Measurements from ENCODE around the gene SMIM12. TPM values are rescaled to one million over a fixed set of nuclear protein-coding genes. Genes with fewer than 3 reads are reported as not detected.

SMIM12 gene
- total and polyA plus RNA-seq, 2 of the 8 experiments (the other 6 are each of a cell fraction or from before 2014, with no cell fraction given) = 40.9 to 49.2 TPM

DNA sequence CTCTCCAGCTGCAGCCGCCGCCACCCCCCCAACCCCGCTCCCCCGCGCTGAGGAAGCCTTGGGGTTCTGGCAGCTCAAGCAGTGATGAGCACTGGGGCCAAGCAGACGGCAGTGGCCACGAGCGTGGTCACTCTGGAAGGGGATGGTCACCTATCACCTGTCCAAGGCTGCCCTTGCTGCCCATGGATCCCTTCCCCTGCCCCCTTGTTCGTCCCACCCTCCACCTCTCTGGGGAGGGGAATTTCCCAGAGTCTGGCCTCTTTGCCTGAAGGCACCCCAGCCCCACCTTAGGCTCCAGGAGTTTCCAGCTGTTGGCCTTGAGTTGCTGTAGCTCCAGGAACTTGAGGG, 7.2 kb upstream of the SMIM12 start:
- whole genome bisulfite sequencing, 2 experiments (ENCODE audit: extremely low coverage in 1 of 2, insufficient coverage in 1 of 2, insufficient read length in 1 of 2, insufficient replicate concordance in 2 of 2, low coverage in 1 of 2, low lambda C conversion rate in 2 of 2, missing lambda C conversion rate in 1 of 2) = 80% methylated on average over 8 of the region's 9 CpGs; no CpG with 5 or more reads in 1 of the 2 experiments
- H2BK5ac ChIP-seq (ENCODE audit: low read depth, low read length) = no peak overlapping the region
- H2AK5ac ChIP-seq (ENCODE audit: low read depth, low read length) = no peak overlapping the region
- no peak overlapping the region for H3K14ac ChIP-seq (ENCODE audit: insufficient read length)
- peak overlapping the region; percentile 55 to 72; a peak in 2 of 4 replicates for H3K4me2 ChIP-seq (ENCODE audit: insufficient read depth in 1 of 2, low read depth in 2 of 2, low read length in 2 of 2)
- H3K36me3 ChIP-seq (ENCODE audit: control insufficient read depth in 2 of 4, insufficient read depth in 4 of 4, low read length in 3 of 4) = no peaks in the 10 kb centered on the region
- H3K4me1 ChIP-seq (replicated peaks in 1 of 4; ENCODE audit: control insufficient read depth in 3 of 4, insufficient read depth in 4 of 4, low read length in 3 of 4) = peaks cover 0 to 7% (median 3%) of the 10 kb centered on the region in 4 experiments; a peak in 4 of 7 replicates
- no peak overlapping the region for H2AFZ ChIP-seq (ENCODE audit: low read length)
- H2BK120ac ChIP-seq (replicated peaks; ENCODE audit: low read depth, low read length) = no peak overlapping the region
- H4K91ac ChIP-seq (replicated peaks; ENCODE audit: insufficient read length, low read length) = peak overlapping the region; percentile 75
- H4K8ac ChIP-seq (ENCODE audit: extremely low read depth, insufficient read depth, low read length) = peak overlapping the region; percentile 94
- no peak overlapping the region for H3K4ac ChIP-seq (replicated peaks; ENCODE audit: insufficient read length, low read depth, low read length)
- peaks cover 0 to 3% of the 10 kb centered on the region in 2 experiments for H4K20me1 ChIP-seq (replicated peaks in 1 of 2; ENCODE audit: control insufficient read depth in 1 of 2, insufficient read depth in 2 of 2, low read length in 2 of 2)
- ChIA-PET CTCF (ENCODE audit: partially characterized antibody) (interaction anchor here (0.6 to 9.6 kb wide), 24 partner anchors 9 to 588 kb away, joined by 3 to 103 read pairs (median 4); partner anchors contain the start of gene DLGAP3), POLR2A (ENCODE audit: partially characterized antibody) (interaction anchor here (0.8 to 2.7 kb wide), 7 partner anchors 10 to 326 kb away, joined by 3 to 11 read pairs (median 5); partner anchors contain the start of gene SFPQ)
- no peak overlapping the region for H2BK20ac ChIP-seq (ENCODE audit: low read length)
- no peak overlapping the region for H3K23ac ChIP-seq (ENCODE audit: insufficient read length)
- no peak overlapping the region for H2BK15ac ChIP-seq (ENCODE audit: low read length)
- H3K79me1 ChIP-seq (ENCODE audit: low read depth, low read length) = no peaks in the 10 kb centered on the region
- no peak for FAIRE-seq
- H3K79me2 ChIP-seq (ENCODE audit: control insufficient read depth in 1 of 2, insufficient read depth in 2 of 2, low read length in 2 of 2) = no peaks in the 10 kb centered on the region
- no peak overlapping the region for H3K56ac ChIP-seq (replicated peaks; ENCODE audit: insufficient read length, low read depth, low read length)
- DNase-seq (ENCODE audit: low read depth in 1 of 2, low spot score in 2 of 2) = no peak
- peak overlapping the region in 1 of 4 experiments; percentile 67; a peak in 2 of 8 replicates for H3K4me3 ChIP-seq (ENCODE audit: extremely low read depth in 1 of 4, insufficient read depth in 2 of 4, low read depth in 3 of 4, low read length in 4 of 4)
- H3K23me2 ChIP-seq (ENCODE audit: low read depth, low read length) = peaks cover 7% of the 10 kb centered on the region; the same call in 1 of the 2 replicates
- no peak overlapping the region for H3K27ac ChIP-seq (ENCODE audit: low read depth, low read length)
- no peak overlapping the region for H3K9ac ChIP-seq (replicated peaks in 1 of 4; ENCODE audit: extremely low read depth in 1 of 4, low read depth in 3 of 4, low read length in 3 of 4)
- no peaks in the 10 kb centered on the region for H3K9me3 ChIP-seq (ENCODE audit: insufficient read depth in 2 of 2, low read depth in 1 of 2, low read length in 1 of 2)
- no peak overlapping the region for H4K5ac ChIP-seq (ENCODE audit: insufficient read length, low read depth, low read length)
- H3K27me3 ChIP-seq (replicated peaks in 1 of 4; ENCODE audit: control insufficient read depth in 3 of 4, extremely low read depth in 1 of 4, insufficient read depth in 3 of 4, low read length in 3 of 4) = peaks cover 0 to 11% (median 4%) of the 10 kb centered on the region in 4 experiments; a peak in 2 of 7 replicates
- no peak overlapping the region for H2BK12ac ChIP-seq (ENCODE audit: low read depth, low read length)
- H3K18ac ChIP-seq (ENCODE audit: extremely low read depth, low read length) = no peak overlapping the region; the same call in 1 of the 2 replicates
- no peak for TF ChIP-seq SIRT6 (IDR thresholded peaks at IDR 0.05; ENCODE audit: low read length)
- no peak for TF ChIP-seq CBX5 (IDR thresholded peaks at IDR 0.05; ENCODE audit: low read depth, low read length)
- no peak for TF ChIP-seq MAFK (IDR thresholded peaks at IDR 0.05; ENCODE audit: low read depth, low read length)
- TF ChIP-seq TCF12 (IDR thresholded peaks at IDR 0.05; ENCODE audit: low read depth, low read length) = no peak
- no peak for TF ChIP-seq SP1 (IDR thresholded peaks at IDR 0.05; ENCODE audit: low read depth, low read length)
- TF ChIP-seq, protein P1, sequence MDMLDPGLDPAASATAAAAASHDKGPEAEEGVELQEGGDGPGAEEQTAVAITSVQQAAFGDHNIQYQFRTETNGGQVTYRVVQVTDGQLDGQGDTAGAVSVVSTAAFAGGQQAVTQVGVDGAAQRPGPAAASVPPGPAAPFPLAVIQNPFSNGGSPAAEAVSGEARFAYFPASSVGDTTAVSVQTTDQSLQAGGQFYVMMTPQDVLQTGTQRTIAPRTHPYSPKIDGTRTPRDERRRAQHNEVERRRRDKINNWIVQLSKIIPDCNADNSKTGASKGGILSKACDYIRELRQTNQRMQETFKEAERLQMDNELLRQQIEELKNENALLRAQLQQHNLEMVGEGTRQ (IDR thresholded peaks at IDR 0.05; ENCODE audit: low read length) = no peak
- TF ChIP-seq CEBPB (IDR thresholded peaks at IDR 0.05; ENCODE audit: low read depth, low read length) = no peak
- no peak for TF ChIP-seq RXRA (IDR thresholded peaks at IDR 0.05; ENCODE audit: insufficient read depth, low read depth, low read length)
- TF ChIP-seq SP2 (IDR thresholded peaks at IDR 0.05; ENCODE audit: low read length) = no peak
- TF ChIP-seq, protein P2, sequence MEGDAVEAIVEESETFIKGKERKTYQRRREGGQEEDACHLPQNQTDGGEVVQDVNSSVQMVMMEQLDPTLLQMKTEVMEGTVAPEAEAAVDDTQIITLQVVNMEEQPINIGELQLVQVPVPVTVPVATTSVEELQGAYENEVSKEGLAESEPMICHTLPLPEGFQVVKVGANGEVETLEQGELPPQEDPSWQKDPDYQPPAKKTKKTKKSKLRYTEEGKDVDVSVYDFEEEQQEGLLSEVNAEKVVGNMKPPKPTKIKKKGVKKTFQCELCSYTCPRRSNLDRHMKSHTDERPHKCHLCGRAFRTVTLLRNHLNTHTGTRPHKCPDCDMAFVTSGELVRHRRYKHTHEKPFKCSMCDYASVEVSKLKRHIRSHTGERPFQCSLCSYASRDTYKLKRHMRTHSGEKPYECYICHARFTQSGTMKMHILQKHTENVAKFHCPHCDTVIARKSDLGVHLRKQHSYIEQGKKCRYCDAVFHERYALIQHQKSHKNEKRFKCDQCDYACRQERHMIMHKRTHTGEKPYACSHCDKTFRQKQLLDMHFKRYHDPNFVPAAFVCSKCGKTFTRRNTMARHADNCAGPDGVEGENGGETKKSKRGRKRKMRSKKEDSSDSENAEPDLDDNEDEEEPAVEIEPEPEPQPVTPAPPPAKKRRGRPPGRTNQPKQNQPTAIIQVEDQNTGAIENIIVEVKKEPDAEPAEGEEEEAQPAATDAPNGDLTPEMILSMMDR (IDR thresholded peaks at IDR 0.05; ENCODE audit: control extremely low read depth in 1 of 3, insufficient read depth in 1 of 3, low read depth in 1 of 3, low read length in 3 of 3) = no peak
